Mesenchymal stem cell (in vitro differentiated cells and primary cell): ENCODE measurements around the gene PEMT.

Experiments used
- DNase-seq: peaks from one replicate; pipeline ENCODE4 v3.0.0-alpha.2; 2013
- H2AFZ ChIP-seq: one replicate; pipeline ENCODE4 v1.6.1; 2013; ENCODE audit warnings: low read depth, mild to moderate bottlenecking, control low read depth, inconsistent platforms, low read length, moderate library complexity
- H2AK5ac ChIP-seq: 2 replicates; pipeline ENCODE4 v1.6.1; 2013; ENCODE audit warnings: low read length, moderate library complexity, mild to moderate bottlenecking, inconsistent platforms; ENCODE audit not compliant: severe bottlenecking
- H2BK120ac ChIP-seq: one replicate; pipeline ENCODE4 v1.6.1; 2013; ENCODE audit warnings: low read depth, mild to moderate bottlenecking, inconsistent platforms, low read length, moderate library complexity
- H2BK12ac ChIP-seq, 2 experiments: one replicate each; pipeline ENCODE4 v1.6.1; 2013; ENCODE audit warnings: inconsistent platforms in 2 of 2, low read length in 2 of 2, mild to moderate bottlenecking in 2 of 2, moderate library complexity in 2 of 2, control low read depth in 1 of 2
- H2BK15ac ChIP-seq: one replicate; pipeline ENCODE4 v1.6.1; 2013; ENCODE audit warnings: mild to moderate bottlenecking, low read depth, inconsistent platforms; ENCODE audit not compliant: poor library complexity, severe bottlenecking
- H2BK5ac ChIP-seq: 2 replicates; pipeline ENCODE4 v1.6.1; 2013; ENCODE audit warnings: low read depth, mild to moderate bottlenecking, low read length, control low read depth, inconsistent platforms; ENCODE audit not compliant: poor library complexity, severe bottlenecking
- H3K14ac ChIP-seq, 2 experiments: one replicate each; pipeline ENCODE4 v1.6.1; 2013; ENCODE audit warnings: inconsistent platforms in 2 of 2, low read length in 2 of 2, control low read depth in 1 of 2, mild to moderate bottlenecking in 1 of 2, moderate library complexity in 1 of 2
- H3K18ac ChIP-seq, 2 experiments: one replicate each; pipeline ENCODE4 v1.6.1; 2013; ENCODE audit warnings: inconsistent platforms in 2 of 2, low read length in 2 of 2, control low read depth in 1 of 2, low read depth in 1 of 2, mild to moderate bottlenecking in 1 of 2
- H3K23ac ChIP-seq, 2 experiments: one replicate each; pipeline ENCODE4 v1.6.1; 2013; ENCODE audit warnings: inconsistent platforms in 2 of 2, low read length in 2 of 2, mild to moderate bottlenecking in 2 of 2, moderate library complexity in 2 of 2, control low read depth in 1 of 2
- H3K27ac ChIP-seq: 2 replicates; pipeline ENCODE4 v1.5.1; 2013; ENCODE audit warnings: mild to moderate bottlenecking, moderate library complexity, low read length, control low read depth, inconsistent platforms; ENCODE audit not compliant: poor library complexity, severe bottlenecking
- H3K27me3 ChIP-seq, 2 experiments: 2 replicates each; pipeline versions ENCODE4 v1.6.1 to v1.7.0; 2013; ENCODE audit warnings: low read length in 2 of 2, mild to moderate bottlenecking in 2 of 2, moderate library complexity in 2 of 2, control low read depth in 1 of 2, inconsistent platforms in 1 of 2; ENCODE audit not compliant: control insufficient read depth in 1 of 2, insufficient read depth in 1 of 2
- H3K36me3 ChIP-seq, 2 experiments: 2 replicates each; pipeline versions ENCODE4 v1.6.1 to v1.7.0; 2013; ENCODE audit warnings: low read length in 2 of 2, control low read depth in 1 of 2, inconsistent platforms in 1 of 2, low read depth in 1 of 2, mild to moderate bottlenecking in 1 of 2; ENCODE audit not compliant: insufficient read depth in 2 of 2, control insufficient read depth in 1 of 2
- H3K4ac ChIP-seq, 2 experiments: one replicate each; pipeline ENCODE4 v1.6.1; 2013; ENCODE audit warnings: inconsistent platforms in 2 of 2, low read length in 2 of 2, mild to moderate bottlenecking in 2 of 2, moderate library complexity in 2 of 2, control low read depth in 1 of 2, low read depth in 1 of 2
- H3K4me1 ChIP-seq: 2 replicates; pipeline ENCODE4 v1.6.1; 2013; ENCODE audit warnings: low read depth, low read length, control low read depth; ENCODE audit not compliant: control insufficient read depth, insufficient read depth
- H3K4me2 ChIP-seq: 2 replicates; pipeline ENCODE4 v1.6.1; 2013; ENCODE audit warnings: low read length, mild to moderate bottlenecking, inconsistent platforms; ENCODE audit not compliant: poor library complexity, severe bottlenecking
- H3K4me3 ChIP-seq, 2 experiments: 2 replicates each; pipeline versions ENCODE4 v1.5.1 to v1.7.0; 2013; ENCODE audit warnings: low read length in 2 of 2, mild to moderate bottlenecking in 2 of 2, control low read depth in 1 of 2, low read depth in 1 of 2; ENCODE audit not compliant: insufficient read depth in 1 of 2
- H3K79me1 ChIP-seq: replicated peaks from 2 replicates; pipeline ENCODE4 v1.6.1; 2013; ENCODE audit warnings: mild to moderate bottlenecking, control low read depth, low read length, inconsistent platforms; ENCODE audit not compliant: poor library complexity, severe bottlenecking
- H3K9ac ChIP-seq: 2 replicates; pipeline ENCODE4 v1.7.0; 2013; ENCODE audit warnings: mild to moderate bottlenecking, low read length, moderate library complexity
- H3K9me3 ChIP-seq: 2 replicates; pipeline ENCODE4 v1.7.0; 2013; ENCODE audit warnings: mild to moderate bottlenecking, low read length; ENCODE audit not compliant: control insufficient read depth
- H4K8ac ChIP-seq: one replicate; pipeline ENCODE4 v1.6.1; 2013; ENCODE audit warnings: inconsistent platforms, mild to moderate bottlenecking, low read length, moderate library complexity
- H4K91ac ChIP-seq: one replicate; pipeline ENCODE4 v1.6.1; 2013; ENCODE audit warnings: mild to moderate bottlenecking, low read length, inconsistent platforms
- WGBS: methylation state at CpG from one replicate; pipeline ENCODE4 v1.1.7; 2013; ENCODE audit warnings: mixed read lengths; 5-methylcytosine and 5-hydroxymethylcytosine counted together

The PEMT gene

GRCh38 chr17:17523731-17524490 is 67.6 kb downstream of the PEMT start:
- H3K79me1 ChIP-seq, result peaks cover 2% of the 10 kb centered on the region
- no peak overlapping the region for H4K91ac ChIP-seq
- no peak overlapping the region for H3K4me3 ChIP-seq
- no peak overlapping the region for H3K18ac ChIP-seq
- peaks cover 3 to 23% of the 10 kb centered on the region in 2 experiments for H3K36me3 ChIP-seq
- WGBS, result 92% methylated on average over 17 of the region's 19 CpGs
- no peak overlapping the region for H2AK5ac ChIP-seq
- no peak overlapping the region for H3K4ac ChIP-seq
- no peak overlapping the region for H3K27ac ChIP-seq
- H3K14ac ChIP-seq, result no peak overlapping the region
- H2BK120ac ChIP-seq, result no peak overlapping the region
- no peak for DNase-seq
- no peak overlapping the region for H2BK12ac ChIP-seq
- no peak overlapping the region for H3K9ac ChIP-seq
- H2BK15ac ChIP-seq, result no peak overlapping the region
- H3K23ac ChIP-seq, result no peak overlapping the region
- peaks cover 10% of the 10 kb centered on the region for H3K4me1 ChIP-seq
- H2AFZ ChIP-seq, result no peak overlapping the region
- H2BK5ac ChIP-seq, result no peak overlapping the region
- no peaks in the 10 kb centered on the region for H3K9me3 ChIP-seq
- no peak overlapping the region for H3K4me2 ChIP-seq
- peaks cover 0 to 8% of the 10 kb centered on the region in 2 experiments for H3K27me3 ChIP-seq
- H4K8ac ChIP-seq, result no peak overlapping the region

- H3K18ac ChIP-seq, result no peak overlapping the region
- H2AFZ ChIP-seq, result no peak overlapping the region
- peaks cover 10% of the 10 kb centered on the region for H3K4me1 ChIP-seq
- H2BK15ac ChIP-seq, result no peak overlapping the region
- no peak overlapping the region for H3K9ac ChIP-seq
- H4K91ac ChIP-seq, result no peak overlapping the region
- no peak overlapping the region for H3K27ac ChIP-seq
- no peak overlapping the region for H3K23ac ChIP-seq
- no peak overlapping the region for H4K8ac ChIP-seq
- H3K79me1 ChIP-seq, result peaks cover 1% of the 10 kb centered on the region
- H3K4ac ChIP-seq, result no peak overlapping the region
- peaks cover 3 to 28% of the 10 kb centered on the region in 2 experiments for H3K36me3 ChIP-seq
- DNase-seq, result no peak
- H2BK12ac ChIP-seq, result no peak overlapping the region
- peaks cover 4 to 8% of the 10 kb centered on the region in 2 experiments for H3K27me3 ChIP-seq
- no peak overlapping the region for H3K4me3 ChIP-seq
- H3K4me2 ChIP-seq, result no peak overlapping the region
- 53% methylated on average over 14 of the region's 14 CpGs for WGBS
- H2BK120ac ChIP-seq, result no peak overlapping the region
- H3K9me3 ChIP-seq, result no peaks in the 10 kb centered on the region
- no peak overlapping the region for H2AK5ac ChIP-seq
- H3K14ac ChIP-seq, result no peak overlapping the region
- no peak overlapping the region for H2BK5ac ChIP-seq
These were observed 68.3 kb downstream of the PEMT start for GRCh38 chr17:17523001-17523730.

GRCh38 chr17:17520599-17521232 is 70.8 kb downstream of the PEMT start:
- Histone ChIP-seq H2BK5ac (no peak overlapping the region), H3K4me2 (no peak overlapping the region), H2BK12ac (no peak overlapping the region), H3K4ac (no peak overlapping the region), H3K18ac (no peak overlapping the region), H3K36me3 (peaks cover 3 to 30% of the 10 kb centered on the region in 2 experiments), H3K14ac (no peak overlapping the region), H2BK15ac (no peak overlapping the region), H2AK5ac (no peak overlapping the region), H4K91ac (no peak overlapping the region), H3K9me3 (no peaks in the 10 kb centered on the region), H2BK120ac (no peak overlapping the region), H4K8ac (no peak overlapping the region), H3K27me3 (peaks cover 4 to 8% of the 10 kb centered on the region in 2 experiments), H3K4me1 (peaks cover 16% of the 10 kb centered on the region), H2AFZ (no peak overlapping the region), H3K27ac (no peak overlapping the region), H3K23ac (no peak overlapping the region), H3K9ac (no peak overlapping the region), H3K79me1 (no peaks in the 10 kb centered on the region), H3K4me3 (no peak overlapping the region)
- DNase-seq, result no peak
- WGBS, result 88% methylated on average over 22 of the region's 22 CpGs

GRCh38 chr17:17519886-17520285 is 71.6 kb downstream of the PEMT start:
- no peak overlapping the region for H2BK15ac ChIP-seq
- no peak for DNase-seq
- H4K8ac ChIP-seq, result no peak overlapping the region
- no peak overlapping the region for H3K4me2 ChIP-seq
- H3K9ac ChIP-seq, result no peak overlapping the region
- H2BK12ac ChIP-seq, result no peak overlapping the region
- no peak overlapping the region for H3K18ac ChIP-seq
- H3K4ac ChIP-seq, result no peak overlapping the region
- no peak overlapping the region for H3K27ac ChIP-seq
- 90% methylated on average over 9 of the region's 10 CpGs for WGBS
- no peaks in the 10 kb centered on the region for H3K9me3 ChIP-seq
- no peak overlapping the region for H2BK120ac ChIP-seq
- no peak overlapping the region for H4K91ac ChIP-seq
- H3K36me3 ChIP-seq, result peaks cover 3 to 30% of the 10 kb centered on the region in 2 experiments
- H3K4me3 ChIP-seq, result no peak overlapping the region
- no peaks in the 10 kb centered on the region for H3K79me1 ChIP-seq
- no peak overlapping the region for H2AK5ac ChIP-seq
- no peak overlapping the region for H3K14ac ChIP-seq
- H3K27me3 ChIP-seq, result peaks cover 4 to 8% of the 10 kb centered on the region in 2 experiments
- H2BK5ac ChIP-seq, result no peak overlapping the region
- H3K23ac ChIP-seq, result no peak overlapping the region
- peaks cover 22% of the 10 kb centered on the region for H3K4me1 ChIP-seq
- H2AFZ ChIP-seq, result no peak overlapping the region
